Activated B cell treated with CpG ODN at 0.5 μM for 24 hours (primary cell): ENCODE data around the gene RBMS3. TPM values are rescaled to one million over a fixed set of nuclear protein-coding genes. Genes with fewer than 3 reads are reported as not detected.
"Not testable (repeated sequence)": the region's sequence is repeated elsewhere in the genome, so short reads cannot be mapped to it uniquely, and the experiment has no call there.

Experiments used
- ATAC-seq: fragments of 200-7000 bp; cut with Tn5 transposase; one replicate; pipeline ENCODE4 v1.10.0; 2021; ENCODE audit warnings: low read depth, mild to moderate bottlenecking, moderate library complexity
- CTCF ChIA-PET: fragments of 350-600 bp; sonication (Branson Sonifier 250); formaldehyde crosslinking; loops from one replicate; lab custom pipeline; 2021; ENCODE audit warnings: antibody characterized with exemption; lab: Charles Lee
- POLR2A ChIA-PET: fragments of 350-600 bp; sonication (Branson Sonifier 250); formaldehyde crosslinking; loops from one replicate; lab custom pipeline; 2021; ENCODE audit warnings: antibody characterized with exemption; lab: Charles Lee
- DNase-seq: peaks from one replicate; pipeline ENCODE4 v3.0.0; 2022
- H3K27ac Mint-ChIP-seq: one replicate; pipeline ENCODE4 v1.8.0; 2020; ENCODE audit warnings: mixed read lengths
- H3K27me3 Mint-ChIP-seq: one replicate; pipeline ENCODE4 v1.8.0; 2021; ENCODE audit warnings: mixed read lengths
- H3K36me3 Mint-ChIP-seq: one replicate; pipeline ENCODE4 v1.8.0; 2021; ENCODE audit warnings: low read depth, mixed read lengths
- H3K4me1 Mint-ChIP-seq: one replicate; pipeline ENCODE4 v1.8.0; 2021; ENCODE audit warnings: mixed read lengths
- H3K4me3 Mint-ChIP-seq: one replicate; pipeline ENCODE4 v1.8.0; 2020; ENCODE audit warnings: mild to moderate bottlenecking, mixed read lengths
- H3K9me3 Mint-ChIP-seq: one replicate; pipeline ENCODE4 v1.8.0; 2020; ENCODE audit warnings: mixed read lengths
- CTCF ChIP-seq: fragments of 200-600 bp; IDR thresholded peaks from one replicate; pipeline ENCODE4 v1.8.0; 2022; ENCODE audit warnings: antibody characterized with exemption, mild to moderate bottlenecking
- intact Hi-C: fragments of 100-400 bp; cut with micrococcal nuclease; formaldehyde crosslinking; loops from one replicate; pipeline ENCODE4 v1.15.1; 2024
- total RNA-seq: library from RNA; stranded (reverse); gene quantifications from 2 replicates; pipeline ENCODE4 v1.2.3, GENCODE V29; 2022

Gene RBMS3
- total RNA-seq, 1 donor from 2014 or later = 0.31 TPM

DNA sequence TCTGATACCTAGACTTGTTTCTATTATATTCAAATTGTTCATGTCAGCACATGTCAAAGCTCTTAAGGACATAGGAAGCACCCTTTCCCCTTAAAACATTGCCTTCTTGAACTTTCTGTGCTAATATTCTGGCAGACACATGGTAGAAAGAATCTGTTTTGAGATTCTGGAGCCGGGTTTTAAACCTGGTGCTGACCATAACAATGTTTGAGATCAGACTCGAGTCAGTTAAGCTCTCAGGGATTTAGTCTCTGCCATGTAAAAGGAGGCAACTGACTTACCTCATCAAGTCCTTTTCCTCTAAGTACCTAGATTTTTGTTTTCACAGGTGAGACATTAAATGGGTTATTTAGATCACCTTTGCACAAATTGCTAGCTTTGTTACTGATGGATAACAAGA, 38.9 kb downstream of the RBMS3 start:
- ChIA-PET CTCF (no interaction called here), POLR2A (no interaction called here)
- intact Hi-C loops = no loop called here
- DNase-seq (no peak), ATAC-seq (no peak)
- H3K4me1 Mint-ChIP-seq = peaks cover 8% of the 10 kb centered on the region
- H3K27ac Mint-ChIP-seq = no peak overlapping the region
- no peaks in the 10 kb centered on the region for H3K9me3 Mint-ChIP-seq
- H3K27me3 Mint-ChIP-seq = no peaks in the 10 kb centered on the region
- H3K4me3 Mint-ChIP-seq = no peak overlapping the region
- no peak for TF ChIP-seq CTCF
- no peaks in the 10 kb centered on the region for H3K36me3 Mint-ChIP-seq

GRCh38 chr3:29322586-29322985, 41.7 kb downstream of the RBMS3 start:
- no peaks in the 10 kb centered on the region for H3K27me3 Mint-ChIP-seq
- POLR2A ChIA-PET = no interaction called here

GRCh38 chr3:29324180-29324651, 43.3 kb downstream of the RBMS3 start:
- DNase-seq (no peak), ATAC-seq (no peak)
- H3K9me3 Mint-ChIP-seq = peaks cover 2% of the 10 kb centered on the region
- no peaks in the 10 kb centered on the region for H3K36me3 Mint-ChIP-seq
- intact Hi-C loops = no loop called here
- H3K4me1 Mint-ChIP-seq = peaks cover 8% of the 10 kb centered on the region
- no peak overlapping the region for H3K27ac Mint-ChIP-seq
- POLR2A ChIA-PET = no interaction called here
- H3K4me3 Mint-ChIP-seq = no peak overlapping the region
- no peak for TF ChIP-seq CTCF
- no peaks in the 10 kb centered on the region for H3K27me3 Mint-ChIP-seq
- CTCF ChIA-PET = no interaction called here

More at GRCh38 chr3:29322586-29322985, 41.7 kb downstream of the RBMS3 start:
- DNase-seq (no peak), ATAC-seq (no peak)
- no peak for TF ChIP-seq CTCF
- Mint-ChIP-seq H3K4me3 (no peak overlapping the region), H3K4me1 (peaks cover 8% of the 10 kb centered on the region), H3K27ac (no peak overlapping the region), H3K36me3 (no peaks in the 10 kb centered on the region), H3K9me3 (no peaks in the 10 kb centered on the region)
- intact Hi-C loops = no loop called here
- CTCF ChIA-PET = no interaction called here

GRCh38 chr3:29326540-29326939, 45.7 kb downstream of the RBMS3 start:
- H3K27ac Mint-ChIP-seq, H3K9me3 Mint-ChIP-seq, H3K4me1 Mint-ChIP-seq, H3K4me3 Mint-ChIP-seq, ATAC-seq, CTCF ChIA-PET, H3K27me3 Mint-ChIP-seq, DNase-seq, H3K36me3 Mint-ChIP-seq, POLR2A ChIA-PET, intact Hi-C loops: not testable (repeated sequence)

GRCh38 chr3:29329986-29330890, 49.4 kb downstream of the RBMS3 start:
- no peak for ATAC-seq
- Mint-ChIP-seq H3K27me3 (no peaks in the 10 kb centered on the region), H3K4me1 (no peaks in the 10 kb centered on the region), H3K27ac (no peak overlapping the region), H3K4me3 (no peak overlapping the region), H3K36me3 (no peaks in the 10 kb centered on the region), H3K9me3 (peaks cover 2% of the 10 kb centered on the region)
- DNase-seq = no peak
- CTCF ChIA-PET = no interaction called here
- POLR2A ChIA-PET = no interaction called here
- intact Hi-C loops = no loop called here
- TF ChIP-seq CTCF = no peak
